Neuron (in vitro differentiated cells): ENCODE measurements around the gene ZBTB38.

ENCODE experiments used
- H2AFZ ChIP-seq: one replicate; pipeline ENCODE4 v1.6.1; 2013; ENCODE audit warnings: low read depth, mild to moderate bottlenecking, inconsistent platforms, low read length, moderate library complexity
- H3K27me3 ChIP-seq: one replicate; pipeline ENCODE4 v1.6.1; 2013; ENCODE audit warnings: low read length; ENCODE audit not compliant: insufficient read depth
- H3K36me3 ChIP-seq: one replicate; pipeline ENCODE4 v1.6.1; 2013; ENCODE audit warnings: low read length; ENCODE audit not compliant: insufficient read depth
- H3K4me1 ChIP-seq: one replicate; pipeline ENCODE4 v1.6.1; 2013; ENCODE audit warnings: low read length; ENCODE audit not compliant: insufficient read depth
- H3K4me3 ChIP-seq: 2 replicates; pipeline ENCODE4 v1.5.1; 2013; ENCODE audit warnings: mild to moderate bottlenecking, low read length, moderate library complexity
- H3K9me3 ChIP-seq: one replicate; pipeline ENCODE4 v1.6.1; 2013; ENCODE audit warnings: low read length

ZBTB38 gene

GRCh38 chr3:141368062-141368924, at the start of gene ZBTB38:
Gene ZBTB38 (plus strand): TSS chr3:141368504. CDS start chr3:141442389, 73,885 bp downstream.
- H3K27me3 ChIP-seq: no peaks in the 10 kb centered on the region
- H3K4me3 ChIP-seq: peak within 1 kb of the TSS; percentile 37
- H3K4me1 ChIP-seq: peaks cover 26% of the 10 kb centered on the region
- peak within 1 kb of the TSS; percentile 78 for H2AFZ ChIP-seq
- no peaks in the 10 kb centered on the region for H3K36me3 ChIP-seq
- H3K9me3 ChIP-seq: no peaks in the 10 kb centered on the region

GRCh38 chr3:141320399-141321108, 47.8 kb upstream of the ZBTB38 start:
- Histone ChIP-seq H3K9me3 (no peaks in the 10 kb centered on the region), H3K36me3 (no peaks in the 10 kb centered on the region), H3K4me3 (no peak overlapping the region), H3K4me1 (no peaks in the 10 kb centered on the region), H2AFZ (no peak overlapping the region), H3K27me3 (no peaks in the 10 kb centered on the region)

- Histone ChIP-seq H3K27me3 (no peaks in the 10 kb centered on the region), H3K4me3 (no peak overlapping the region), H3K36me3 (no peaks in the 10 kb centered on the region), H3K9me3 (no peaks in the 10 kb centered on the region), H3K4me1 (no peaks in the 10 kb centered on the region), H2AFZ (no peak overlapping the region)
Measured at GRCh38 chr3:141321109-141321497, 47.2 kb upstream of the ZBTB38 start.

GRCh38 chr3:141323936-141324704, 44.2 kb upstream of the ZBTB38 start:
- Histone ChIP-seq H3K27me3 (no peaks in the 10 kb centered on the region), H3K4me1 (peaks cover 8% of the 10 kb centered on the region), H3K4me3 (no peak overlapping the region), H3K36me3 (no peaks in the 10 kb centered on the region), H2AFZ (no peak overlapping the region), H3K9me3 (no peaks in the 10 kb centered on the region)

- Histone ChIP-seq H3K27me3 (no peaks in the 10 kb centered on the region), H3K9me3 (no peaks in the 10 kb centered on the region), H3K4me3 (no peak overlapping the region), H2AFZ (no peak overlapping the region), H3K4me1 (peaks cover 20% of the 10 kb centered on the region), H3K36me3 (no peaks in the 10 kb centered on the region)
Measured at GRCh38 chr3:141326123-141326522, 42.2 kb upstream of the ZBTB38 start.

- H3K27me3 ChIP-seq: no peaks in the 10 kb centered on the region
- no peaks in the 10 kb centered on the region for H3K36me3 ChIP-seq
- H3K4me3 ChIP-seq: no peak overlapping the region
- H3K9me3 ChIP-seq: no peaks in the 10 kb centered on the region
- peaks cover 25% of the 10 kb centered on the region for H3K4me1 ChIP-seq
- no peak overlapping the region for H2AFZ ChIP-seq
Measured at GRCh38 chr3:141326626-141327025, 41.7 kb upstream of the ZBTB38 start.

GRCh38 chr3:141328286-141329166, 39.8 kb upstream of the ZBTB38 start:
- Histone ChIP-seq H3K4me3 (no peak overlapping the region), H3K4me1 (peaks cover 43% of the 10 kb centered on the region), H3K9me3 (no peaks in the 10 kb centered on the region), H3K36me3 (no peaks in the 10 kb centered on the region), H2AFZ (no peak overlapping the region), H3K27me3 (no peaks in the 10 kb centered on the region)

GRCh38 chr3:141330235-141330634, 38.1 kb upstream of the ZBTB38 start:
- Histone ChIP-seq H3K4me1 (peaks cover 47% of the 10 kb centered on the region), H3K9me3 (no peaks in the 10 kb centered on the region), H3K27me3 (no peaks in the 10 kb centered on the region), H2AFZ (no peak overlapping the region), H3K4me3 (no peak overlapping the region), H3K36me3 (no peaks in the 10 kb centered on the region)

GRCh38 chr3:141330718-141331376, 37.5 kb upstream of the ZBTB38 start:
- Histone ChIP-seq H3K9me3 (no peaks in the 10 kb centered on the region), H3K4me1 (peaks cover 53% of the 10 kb centered on the region), H3K4me3 (no peak overlapping the region), H2AFZ (no peak overlapping the region), H3K27me3 (no peaks in the 10 kb centered on the region), H3K36me3 (no peaks in the 10 kb centered on the region)

- Histone ChIP-seq H3K4me1 (peaks cover 56% of the 10 kb centered on the region), H3K4me3 (no peak overlapping the region), H3K9me3 (no peaks in the 10 kb centered on the region), H3K36me3 (no peaks in the 10 kb centered on the region), H2AFZ (no peak overlapping the region), H3K27me3 (no peaks in the 10 kb centered on the region)
Measured at GRCh38 chr3:141331377-141332318, 36.7 kb upstream of the ZBTB38 start.

GRCh38 chr3:141332416-141332815, 35.9 kb upstream of the ZBTB38 start:
- Histone ChIP-seq H2AFZ (no peak overlapping the region), H3K27me3 (no peaks in the 10 kb centered on the region), H3K4me1 (peaks cover 60% of the 10 kb centered on the region), H3K4me3 (no peak overlapping the region), H3K36me3 (no peaks in the 10 kb centered on the region), H3K9me3 (no peaks in the 10 kb centered on the region)
